OCI-M2 (cell line): ENCODE results near the gene TACC3.

ENCODE experiments used
- DNase-seq: peaks from one replicate; lab custom pipeline; 2025; ENCODE audit not compliant: unreplicated experiment; lab: John Stamatoyannopoulos, UW

The TACC3 gene

GRCh38 chr4:1758306-1759121 is 37.2 kb downstream of the TACC3 start:
- DNase-seq, result no peak

GRCh38 chr4:1759170-1759817 is 38.0 kb downstream of the TACC3 start:
- DNase-seq, result no peak

- DNase-seq, result no peak
These were observed 38.5 kb downstream of the TACC3 start for GRCh38 chr4:1759818-1760223.

- DNase-seq, result no peak
These were observed 39.3 kb downstream of the TACC3 start for GRCh38 chr4:1760521-1761071.

GRCh38 chr4:1761130-1761689 is 39.9 kb downstream of the TACC3 start:
- no peak for DNase-seq

- no peak for DNase-seq
These were observed 41.1 kb downstream of the TACC3 start for GRCh38 chr4:1762264-1763010.

- no peak for DNase-seq
These were observed 41.8 kb downstream of the TACC3 start for GRCh38 chr4:1763070-1763549.

DNA sequence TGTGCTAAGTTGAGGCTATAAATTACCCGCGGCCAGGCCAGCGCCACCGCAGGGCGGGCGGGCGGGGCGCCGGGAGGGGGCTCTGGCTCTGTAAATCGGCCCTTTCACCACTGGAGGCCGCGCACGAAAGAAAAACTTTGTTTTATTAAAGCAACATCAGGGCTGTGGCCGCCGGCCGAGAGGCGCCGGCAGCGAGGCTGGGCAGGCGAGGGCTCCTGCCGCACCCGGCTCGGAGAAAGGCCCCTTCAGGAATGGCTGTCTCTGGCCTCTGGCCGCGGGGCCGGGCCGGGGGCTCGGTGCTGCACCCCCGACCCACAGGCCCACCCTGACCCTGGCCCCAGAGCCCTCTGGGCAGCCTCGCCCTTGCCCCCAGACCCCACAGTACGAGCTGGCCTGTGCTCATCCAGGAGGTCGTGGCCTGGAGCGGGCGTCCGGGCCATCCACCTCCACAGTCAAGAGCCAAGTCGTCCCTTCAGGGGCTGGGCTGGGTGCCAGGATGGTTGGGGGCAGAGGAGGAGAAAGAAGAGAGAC is 42.3 kb downstream of the TACC3 start:
- DNase-seq, result no peak

DNA sequence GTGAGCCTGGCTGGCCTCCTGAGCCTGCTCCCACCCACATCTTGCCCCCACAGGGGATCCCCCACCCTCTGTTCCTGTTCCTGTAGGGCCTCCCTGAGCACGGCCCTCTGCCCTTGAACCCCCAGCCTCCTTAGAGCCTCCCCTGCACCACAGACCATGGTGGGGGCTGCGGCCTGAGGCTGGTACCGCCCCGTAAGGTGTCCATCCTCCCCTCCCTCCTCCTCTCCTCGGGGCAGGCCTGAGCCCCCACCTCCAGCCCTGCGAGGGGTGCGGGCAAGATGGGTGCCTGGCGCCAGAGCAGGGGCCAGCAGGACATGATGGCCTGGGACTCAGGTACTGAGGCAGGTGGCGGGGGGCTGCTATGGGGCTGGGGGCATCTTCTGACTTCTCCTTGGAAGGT is 43.3 kb downstream of the TACC3 start:
- DNase-seq, result no peak

GRCh38 chr4:1765409-1766072 is 44.2 kb downstream of the TACC3 start:
- DNase-seq, result no peak

- no peak for DNase-seq
These were observed 45.1 kb downstream of the TACC3 start for GRCh38 chr4:1766106-1767060.

- DNase-seq, result no peak
These were observed 45.9 kb downstream of the TACC3 start for GRCh38 chr4:1767061-1767769.

GRCh38 chr4:1767770-1768366 is 46.5 kb downstream of the TACC3 start:
- DNase-seq, result no peak

- DNase-seq, result no peak
These were observed 47.2 kb downstream of the TACC3 start for GRCh38 chr4:1768367-1769034.

DNA sequence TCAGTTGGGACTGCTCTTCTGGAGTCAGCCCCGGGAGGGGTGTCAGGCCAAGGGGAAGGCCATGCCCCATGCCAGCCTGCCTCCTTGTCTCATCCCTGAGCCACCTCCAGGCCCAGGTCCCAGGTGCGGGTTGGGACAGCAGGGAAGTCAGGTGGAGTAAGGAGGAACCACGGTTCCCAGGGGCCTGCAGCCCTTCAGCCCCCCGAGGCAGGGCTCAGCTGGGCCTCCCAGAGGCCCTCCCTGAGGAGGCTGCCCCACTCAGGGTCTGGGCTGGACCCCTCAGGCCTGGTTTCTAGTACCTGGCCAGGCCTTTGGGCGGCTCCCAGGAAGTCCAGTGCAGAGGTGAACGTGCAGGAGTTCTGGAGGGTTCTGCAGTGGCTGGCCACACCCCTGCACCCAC is 48.4 kb downstream of the TACC3 start:
- no peak for DNase-seq

GRCh38 chr4:1770245-1770644 is 48.9 kb downstream of the TACC3 start:
- DNase-seq, result no peak

- DNase-seq, result no peak
These were observed 49.5 kb downstream of the TACC3 start for GRCh38 chr4:1770791-1771231.
